Body of pancreas (tissue), 4 donors: ENCODE data around the gene NMRK2.

Experiments
- POLR2A ChIP-seq, 3 donors: fragments of 450-650 bp; IDR thresholded peaks; one replicate each; pipeline ENCODE4 v1.6.1; 2016; ENCODE audit warnings: antibody characterized with exemption in 3 of 3, mild to moderate bottlenecking in 2 of 3
- TF ChIP-seq, protein P1 (sequence below), 7 experiments: fragments of 450-650 bp in 4 of 7; fragments of 200-600 bp in 3 of 7; sonication (generic) in 3 of 7; IDR thresholded peaks; one replicate each; pipeline ENCODE4 v1.5.1; 2016 to 2019; ENCODE audit warnings: antibody characterized with exemption in 7 of 7

- TF ChIP-seq, protein P1, sequence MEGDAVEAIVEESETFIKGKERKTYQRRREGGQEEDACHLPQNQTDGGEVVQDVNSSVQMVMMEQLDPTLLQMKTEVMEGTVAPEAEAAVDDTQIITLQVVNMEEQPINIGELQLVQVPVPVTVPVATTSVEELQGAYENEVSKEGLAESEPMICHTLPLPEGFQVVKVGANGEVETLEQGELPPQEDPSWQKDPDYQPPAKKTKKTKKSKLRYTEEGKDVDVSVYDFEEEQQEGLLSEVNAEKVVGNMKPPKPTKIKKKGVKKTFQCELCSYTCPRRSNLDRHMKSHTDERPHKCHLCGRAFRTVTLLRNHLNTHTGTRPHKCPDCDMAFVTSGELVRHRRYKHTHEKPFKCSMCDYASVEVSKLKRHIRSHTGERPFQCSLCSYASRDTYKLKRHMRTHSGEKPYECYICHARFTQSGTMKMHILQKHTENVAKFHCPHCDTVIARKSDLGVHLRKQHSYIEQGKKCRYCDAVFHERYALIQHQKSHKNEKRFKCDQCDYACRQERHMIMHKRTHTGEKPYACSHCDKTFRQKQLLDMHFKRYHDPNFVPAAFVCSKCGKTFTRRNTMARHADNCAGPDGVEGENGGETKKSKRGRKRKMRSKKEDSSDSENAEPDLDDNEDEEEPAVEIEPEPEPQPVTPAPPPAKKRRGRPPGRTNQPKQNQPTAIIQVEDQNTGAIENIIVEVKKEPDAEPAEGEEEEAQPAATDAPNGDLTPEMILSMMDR (IDR thresholded peaks at IDR 0.05): no peak
- no peak for TF ChIP-seq POLR2A (IDR thresholded peaks at IDR 0.05)
These were observed 28.6 kb upstream of the NMRK2 start for GRCh38 chr19:3904233-3904632.
